ENCODE results near the gene DDR2. TPM values are rescaled to one million over a fixed set of nuclear protein-coding genes. Genes with fewer than 3 reads are reported as not detected.

DDR2 gene
- total RNA-seq, 1 experiment from 2014 or later, result 0.52 TPM

DNA sequence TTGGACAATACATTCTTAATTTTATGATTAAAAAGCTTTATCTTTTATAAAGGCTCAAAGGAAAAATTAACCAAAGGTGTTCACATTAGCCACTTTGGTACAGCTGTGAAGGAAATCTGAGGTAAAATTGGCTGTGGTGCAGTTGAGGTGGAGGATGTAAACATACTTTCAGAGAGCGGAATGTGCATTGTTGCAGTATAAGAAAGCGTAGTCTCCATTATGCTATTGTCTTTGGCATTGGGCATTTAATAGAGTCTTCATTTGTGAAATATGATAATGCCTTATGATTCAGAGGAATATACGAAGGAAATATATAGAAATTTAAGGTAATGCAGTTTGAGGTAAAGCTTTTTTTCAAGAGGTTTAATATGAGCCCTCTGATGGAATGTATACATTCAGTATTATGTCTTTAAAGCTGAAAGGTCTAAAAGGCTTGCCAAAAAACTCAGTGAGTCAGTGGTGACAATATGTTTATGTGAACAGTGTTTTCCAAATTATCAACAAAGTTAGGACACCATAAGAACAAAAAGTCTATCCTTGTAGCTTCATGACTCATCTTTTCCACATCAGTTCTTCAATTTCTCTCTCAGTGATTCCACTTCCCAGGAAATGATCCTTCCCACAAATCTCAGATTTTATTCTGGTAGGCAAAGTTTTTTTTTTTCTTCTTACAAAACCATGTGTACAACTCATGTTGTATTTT is 26.9 kb upstream of the DDR2 start:
- H3K4me1 Mint-ChIP-seq, result no peaks in the 10 kb centered on the region
- Histone ChIP-seq H4K20me1 (ENCODE audit: control insufficient read depth, insufficient read depth, insufficient read length) (no peaks in the 10 kb centered on the region), H4K5ac (ENCODE audit: insufficient read length, low read depth, low read length) (no peak overlapping the region), H3K4me2 (ENCODE audit: insufficient read depth, insufficient read length, low read length) (no peak overlapping the region), H3K4me1 (ENCODE audit: insufficient read depth, low read length) (no peaks in the 10 kb centered on the region), H3K27ac (ENCODE audit: insufficient read length, low read depth, low read length) (no peak overlapping the region), H2AFZ (ENCODE audit: low read length) (no peak overlapping the region), H3K79me1 (ENCODE audit: insufficient read depth, low read depth, low read length, poor library complexity, severe bottlenecking) (no peaks in the 10 kb centered on the region), H3K18ac (ENCODE audit: insufficient read length, low read depth, low read length) (no peak overlapping the region), H2BK5ac (ENCODE audit: insufficient read length, low read length) (no peak overlapping the region), H4K8ac (replicated peaks; ENCODE audit: insufficient read length, low read depth, low read length) (no peak overlapping the region), H3K27me3 (ENCODE audit: insufficient read depth, low read length) (no peaks in the 10 kb centered on the region), H3K9ac (ENCODE audit: extremely low read depth, insufficient read length, low read length) (no peak overlapping the region), H2BK12ac (ENCODE audit: insufficient read length, low read depth, low read length) (no peak overlapping the region), H2BK20ac (ENCODE audit: low read depth, low read length, poor library complexity, severe bottlenecking) (no peak overlapping the region), H3K4ac (ENCODE audit: low read depth, low read length) (no peak overlapping the region), H3K79me2 (ENCODE audit: insufficient read depth, low read length) (no peaks in the 10 kb centered on the region), H2BK15ac (ENCODE audit: low read depth, low read length) (no peak overlapping the region), H3T11ph (ENCODE audit: low read length) (no peak overlapping the region), H2AK5ac (ENCODE audit: insufficient read length, low read length) (no peak overlapping the region), H3K56ac (ENCODE audit: insufficient read length, low read depth, low read length) (no peak overlapping the region), H3K9me3 (ENCODE audit: control insufficient read depth, low read depth, low read length) (no peaks in the 10 kb centered on the region), H2BK120ac (ENCODE audit: low read depth, low read length, poor library complexity, severe bottlenecking) (no peak overlapping the region), H3K23me2 (ENCODE audit: insufficient read length, low read depth, low read length, poor library complexity, severe bottlenecking) (no peaks in the 10 kb centered on the region), H3K14ac (ENCODE audit: insufficient read depth, low read length) (no peak overlapping the region), H4K91ac (ENCODE audit: insufficient read length, low read depth, low read length) (no peak overlapping the region), H3K23ac (ENCODE audit: insufficient read length, low read depth, low read length) (no peak overlapping the region)
- no peak for DNase-seq
- no peaks in the 10 kb centered on the region for H3K27me3 Mint-ChIP-seq (ENCODE audit: low read depth)
- TF ChIP-seq CTCF (conservative IDR thresholded peaks at IDR 0.05), result no peak
- no peak overlapping the region for H3K4me3 Mint-ChIP-seq
- peaks cover 0 to 9% (median 2%) of the 10 kb centered on the region in 3 experiments; a peak in 2 of 7 replicates for H3K36me3 Mint-ChIP-seq (ENCODE audit: insufficient read depth in 1 of 3, low read depth in 3 of 3)
- peak overlapping the region in 1 of 3 experiments; percentile 79; a peak in 1 of 7 replicates for H3K27ac Mint-ChIP-seq
- 100% methylated on average over 1 of the region's 3 CpGs for WGBS (ENCODE audit: extremely low coverage, insufficient read length, low lambda C conversion rate)
- H3K9me3 Mint-ChIP-seq, result no peaks in the 10 kb centered on the region
